Measurements from ENCODE around the gene CACNB3. TPM values are rescaled to one million over a fixed set of nuclear protein-coding genes. Genes with fewer than 3 reads are reported as not detected.

The CACNB3 gene
- total RNA-seq, 1 donor from 2014 or later, result 36.1 TPM

GRCh38 chr12:48788854-48789775, 29.2 kb upstream of the CACNB3 start, which contains the start of gene ADCY6:
Gene ADCY6 (minus strand): TSS chr12:48789089. CDS start chr12:48783434, 5,655 bp downstream.
- peak within 1 kb of the TSS; percentile 81 to 97 for H3K4me3 ChIP-seq
- intact Hi-C loops (cut with DNase I), result no loop called here
- peak in 1 of 2 donors; percentile 85 for DNase-seq (ENCODE audit: extremely low spot score in 2 of 2)

DNA sequence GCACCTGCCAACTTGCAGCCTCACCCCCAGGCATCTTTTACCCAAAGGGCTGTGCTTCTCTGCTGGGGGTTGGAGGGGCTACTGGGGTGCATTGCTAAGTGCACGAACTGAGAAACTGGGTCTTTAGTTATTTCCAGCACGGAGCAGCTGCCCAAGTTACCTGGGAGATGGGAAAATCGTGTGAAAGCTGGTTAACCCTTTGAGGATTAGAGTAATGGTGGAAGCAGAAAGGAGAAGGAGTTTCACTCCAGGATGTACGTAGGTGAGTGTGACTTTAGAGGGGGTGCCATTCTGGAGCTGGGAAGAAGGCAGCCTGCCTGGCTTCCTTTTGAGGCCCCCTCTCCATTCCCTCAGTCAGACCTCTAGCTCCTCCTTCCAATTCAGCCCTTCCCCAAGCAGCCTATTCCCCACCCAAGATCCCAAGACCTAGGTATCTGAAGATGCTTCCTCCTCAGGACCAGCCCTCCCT, 28.4 kb upstream of the CACNB3 start:
- peak overlapping the region; percentile 81 to 97 for H3K4me3 ChIP-seq
- no peaks in the 10 kb centered on the region for H3K36me3 ChIP-seq
- H3K4me1 ChIP-seq, result peaks cover 46% of the 10 kb centered on the region
- DNase-seq (ENCODE audit: extremely low spot score in 2 of 2), result peak in 1 of 2 donors; percentile 80
- H3K9me3 ChIP-seq, result no peaks in the 10 kb centered on the region
- intact Hi-C loops (cut with DNase I), result no loop called here
- H3K27ac ChIP-seq, result peak overlapping the region; percentile 94
- no peaks in the 10 kb centered on the region for H3K27me3 ChIP-seq
- TF ChIP-seq CTCF (IDR thresholded peaks at IDR 0.05) (no peak), POLR2A (IDR thresholded peaks at IDR 0.05) (no peak), POLR2AphosphoS5 (IDR thresholded peaks at IDR 0.05; ENCODE audit: insufficient read depth in 1 of 2, low read depth in 1 of 2) (no peak)

More at GRCh38 chr12:48788854-48789775, 29.2 kb upstream of the CACNB3 start, which contains the start of gene ADCY6:
- Histone ChIP-seq H3K27ac (peak within 1 kb of the TSS; percentile 94), H3K9me3 (no peaks in the 10 kb centered on the region), H3K36me3 (no peaks in the 10 kb centered on the region), H3K27me3 (no peaks in the 10 kb centered on the region), H3K4me1 (peaks cover 39% of the 10 kb centered on the region)
- TF ChIP-seq CTCF (IDR thresholded peaks at IDR 0.05), result no peak
- TF ChIP-seq POLR2AphosphoS5 (IDR thresholded peaks at IDR 0.05; ENCODE audit: insufficient read depth in 1 of 2, low read depth in 1 of 2), result peak in 1 of 2 donors; percentile 21
- TF ChIP-seq POLR2A (IDR thresholded peaks at IDR 0.05), result peak in 1 of 2 donors; percentile 30

- no peak overlapping the region for H3K4me3 ChIP-seq
- H3K9me3 ChIP-seq, result no peaks in the 10 kb centered on the region
- no peak overlapping the region for H3K27ac ChIP-seq
- intact Hi-C loops (cut with DNase I), result no loop called here
- no peak for DNase-seq (ENCODE audit: extremely low spot score in 2 of 2)
- H3K36me3 ChIP-seq, result no peaks in the 10 kb centered on the region
- TF ChIP-seq POLR2A (IDR thresholded peaks at IDR 0.05), result no peak
- TF ChIP-seq POLR2AphosphoS5 (IDR thresholded peaks at IDR 0.05; ENCODE audit: insufficient read depth in 1 of 2, low read depth in 1 of 2), result no peak
- no peak for TF ChIP-seq CTCF (IDR thresholded peaks at IDR 0.05)
- H3K27me3 ChIP-seq, result no peaks in the 10 kb centered on the region
- H3K4me1 ChIP-seq, result peaks cover 26% of the 10 kb centered on the region
Measured at GRCh38 chr12:48793696-48794095, 24.6 kb upstream of the CACNB3 start.

DNA sequence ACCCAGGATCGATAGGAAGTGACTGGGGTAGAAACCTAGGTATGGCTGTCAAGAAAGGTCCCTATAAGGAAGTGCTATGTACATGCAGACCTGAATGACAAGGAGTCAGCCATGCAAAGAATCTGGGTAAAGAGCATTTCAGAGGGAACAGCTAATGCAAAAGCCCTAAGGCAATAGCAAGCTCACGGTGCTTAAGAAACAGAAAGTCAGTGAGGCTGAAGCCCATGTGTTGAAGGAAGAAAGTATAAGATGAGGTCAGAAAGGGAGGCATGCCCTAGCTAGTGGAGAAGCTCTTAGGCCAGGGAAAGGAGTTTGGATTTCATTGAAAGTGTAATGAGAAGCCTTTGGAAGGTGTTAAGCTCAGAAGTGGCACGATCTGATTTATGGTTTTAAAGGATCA, 23.4 kb upstream of the CACNB3 start:
- intact Hi-C loops (cut with DNase I), result no loop called here
- no peaks in the 10 kb centered on the region for H3K36me3 ChIP-seq
- no peak overlapping the region for H3K4me3 ChIP-seq
- DNase-seq (ENCODE audit: extremely low spot score in 2 of 2), result no peak
- H3K27ac ChIP-seq, result no peak overlapping the region
- TF ChIP-seq POLR2AphosphoS5 (IDR thresholded peaks at IDR 0.05; ENCODE audit: insufficient read depth in 1 of 2, low read depth in 1 of 2) (no peak), POLR2A (IDR thresholded peaks at IDR 0.05) (no peak), CTCF (IDR thresholded peaks at IDR 0.05) (no peak)
- no peaks in the 10 kb centered on the region for H3K27me3 ChIP-seq
- H3K4me1 ChIP-seq, result peaks cover 18% of the 10 kb centered on the region
- H3K9me3 ChIP-seq, result no peaks in the 10 kb centered on the region

Data from vagina (tissue), 2 donors.